ENCODE data around the gene SLIT3. TPM values are rescaled to one million over a fixed set of nuclear protein-coding genes. Genes with fewer than 3 reads are reported as not detected.

Gene SLIT3
- total RNA-seq, 2 experiments from 2014 or later = 5.4 to 7.3 TPM

GRCh38 chr5:168669668-168670378 lies 631.1 kb downstream of the SLIT3 start:
- ATAC-seq (no peak), DNase-seq (no peak)
- no peaks in the 10 kb centered on the region for H3K36me3 Mint-ChIP-seq (ENCODE audit: low read depth)
- no peaks in the 10 kb centered on the region for H3K27me3 Mint-ChIP-seq
- H3K9me3 Mint-ChIP-seq (ENCODE audit: low read depth) = no peaks in the 10 kb centered on the region
- no peak overlapping the region for H3K27ac Mint-ChIP-seq
- H3K4me1 Mint-ChIP-seq = no peaks in the 10 kb centered on the region
- ChIA-PET POLR2A (no interaction called here), CTCF (interaction anchor here (0.9 kb wide), 1 partner anchor 16 kb away, joined by 3 read pairs; no protein-coding TSS in a partner anchor)
- intact Hi-C loops (cut with DNase I, micrococcal nuclease) = no loop called here
- no peak overlapping the region for H3K4me3 Mint-ChIP-seq

GRCh38 chr5:168669156-168669555 lies 631.8 kb downstream of the SLIT3 start:
- ATAC-seq = no peak
- Mint-ChIP-seq H3K4me1 (no peaks in the 10 kb centered on the region), H3K36me3 (ENCODE audit: low read depth) (no peaks in the 10 kb centered on the region), H3K4me3 (no peak overlapping the region), H3K9me3 (ENCODE audit: low read depth) (no peaks in the 10 kb centered on the region), H3K27me3 (peaks cover 2% of the 10 kb centered on the region), H3K27ac (no peak overlapping the region)
- CTCF ChIA-PET = no interaction called here
- DNase-seq = no peak
- intact Hi-C loops (cut with DNase I, micrococcal nuclease) = no loop called here
- POLR2A ChIA-PET = no interaction called here

- ATAC-seq (no peak), DNase-seq (no peak)
- peaks cover 2% of the 10 kb centered on the region for H3K27me3 Mint-ChIP-seq
- no peaks in the 10 kb centered on the region for H3K4me1 Mint-ChIP-seq
- no peak overlapping the region for H3K27ac Mint-ChIP-seq
- intact Hi-C loops (cut with DNase I, micrococcal nuclease) = no loop called here
- POLR2A ChIA-PET = no interaction called here
- no peaks in the 10 kb centered on the region for H3K36me3 Mint-ChIP-seq (ENCODE audit: low read depth)
- H3K4me3 Mint-ChIP-seq = no peak overlapping the region
- H3K9me3 Mint-ChIP-seq (ENCODE audit: low read depth) = no peaks in the 10 kb centered on the region
- CTCF ChIA-PET = interaction anchor here (1.4 kb wide), 1 partner anchor 12 kb away, joined by 4 read pairs; no protein-coding TSS in a partner anchor
Measured at GRCh38 chr5:168668078-168668477, 632.9 kb downstream of the SLIT3 start.

- Mint-ChIP-seq H3K9me3 (ENCODE audit: low read depth) (no peaks in the 10 kb centered on the region), H3K4me1 (no peaks in the 10 kb centered on the region), H3K27ac (no peak overlapping the region), H3K36me3 (ENCODE audit: low read depth) (no peaks in the 10 kb centered on the region), H3K27me3 (peaks cover 2% of the 10 kb centered on the region), H3K4me3 (no peak overlapping the region)
- no peak for DNase-seq
- ATAC-seq = no peak
- CTCF ChIA-PET = interaction anchor here (0.7 to 1.4 kb wide), 2 partner anchors 13 to 472 kb away, joined by 3 to 4 read pairs; no protein-coding TSS in a partner anchor
- intact Hi-C loops (cut with DNase I, micrococcal nuclease) = no loop called here
- POLR2A ChIA-PET = no interaction called here
Measured at GRCh38 chr5:168667301-168667840, 633.6 kb downstream of the SLIT3 start.

- H3K9me3 Mint-ChIP-seq (ENCODE audit: low read depth) = no peaks in the 10 kb centered on the region
- no peak for ATAC-seq
Measured at GRCh38 chr5:168666356-168666755, 634.6 kb downstream of the SLIT3 start.

GRCh38 chr5:168663276-168664004 lies 637.5 kb downstream of the SLIT3 start:
- no peak overlapping the region for H3K4me3 Mint-ChIP-seq
- ATAC-seq = no peak
- H3K4me1 Mint-ChIP-seq = no peaks in the 10 kb centered on the region
- CTCF ChIA-PET = interaction anchor here (0.8 to 1.5 kb wide), 3 partner anchors 291 to 1090 kb away, joined by 3 to 4 read pairs (median 4); no protein-coding TSS in a partner anchor
- H3K27ac Mint-ChIP-seq = no peak overlapping the region
- POLR2A ChIA-PET = no interaction called here
- peaks cover 2% of the 10 kb centered on the region for H3K27me3 Mint-ChIP-seq
- H3K9me3 Mint-ChIP-seq (ENCODE audit: low read depth) = no peaks in the 10 kb centered on the region
- intact Hi-C loops (cut with DNase I, micrococcal nuclease) = no loop called here
- no peak for DNase-seq
- H3K36me3 Mint-ChIP-seq (ENCODE audit: low read depth) = no peaks in the 10 kb centered on the region

More at GRCh38 chr5:168666356-168666755, 634.6 kb downstream of the SLIT3 start:
- ChIA-PET POLR2A (no interaction called here), CTCF (interaction anchor here (0.6 kb wide), 1 partner anchor 957 kb away, joined by 4 read pairs; no protein-coding TSS in a partner anchor)
- Mint-ChIP-seq H3K4me1 (no peaks in the 10 kb centered on the region), H3K36me3 (ENCODE audit: low read depth) (no peaks in the 10 kb centered on the region), H3K27ac (no peak overlapping the region), H3K4me3 (no peak overlapping the region), H3K27me3 (peaks cover 2% of the 10 kb centered on the region)
- DNase-seq = no peak
- intact Hi-C loops (cut with DNase I, micrococcal nuclease) = no loop called here

GRCh38 chr5:168661593-168662485 lies 639.1 kb downstream of the SLIT3 start:
- POLR2A ChIA-PET = no interaction called here
- no peaks in the 10 kb centered on the region for H3K36me3 Mint-ChIP-seq (ENCODE audit: low read depth)
- ATAC-seq (no peak), DNase-seq (no peak)
- no peaks in the 10 kb centered on the region for H3K4me1 Mint-ChIP-seq
- no peak overlapping the region for H3K27ac Mint-ChIP-seq
- H3K27me3 Mint-ChIP-seq = peaks cover 2% of the 10 kb centered on the region
- CTCF ChIA-PET = interaction anchor here (0.5 to 1.4 kb wide), 4 partner anchors 16 to 1232 kb away, joined by 3 to 4 read pairs (median 3); no protein-coding TSS in a partner anchor
- no peak overlapping the region for H3K4me3 Mint-ChIP-seq
- no peaks in the 10 kb centered on the region for H3K9me3 Mint-ChIP-seq (ENCODE audit: low read depth)
- intact Hi-C loops (cut with DNase I, micrococcal nuclease) = no loop called here

GRCh38 chr5:168660691-168661090 lies 640.2 kb downstream of the SLIT3 start:
- DNase-seq = no peak
- CTCF ChIA-PET = no interaction called here
- POLR2A ChIA-PET = no interaction called here
- Mint-ChIP-seq H3K4me1 (no peaks in the 10 kb centered on the region), H3K36me3 (ENCODE audit: low read depth) (no peaks in the 10 kb centered on the region), H3K27me3 (peaks cover 2% of the 10 kb centered on the region), H3K27ac (no peak overlapping the region), H3K4me3 (no peak overlapping the region), H3K9me3 (ENCODE audit: low read depth) (no peaks in the 10 kb centered on the region)
- no peak for ATAC-seq
- intact Hi-C loops (cut with DNase I, micrococcal nuclease) = no loop called here

GRCh38 chr5:168659286-168659847 lies 641.6 kb downstream of the SLIT3 start:
- DNase-seq (no peak), ATAC-seq (no peak)
- no peaks in the 10 kb centered on the region for H3K36me3 Mint-ChIP-seq (ENCODE audit: low read depth)
- H3K27ac Mint-ChIP-seq = no peak overlapping the region
- ChIA-PET CTCF (interaction anchor here (0.6 kb wide), 1 partner anchor 798 kb away, joined by 4 read pairs; no protein-coding TSS in a partner anchor), POLR2A (no interaction called here)
- H3K9me3 Mint-ChIP-seq (ENCODE audit: low read depth) = no peaks in the 10 kb centered on the region
- no peak overlapping the region for H3K4me3 Mint-ChIP-seq
- intact Hi-C loops (cut with DNase I, micrococcal nuclease) = no loop called here
- H3K4me1 Mint-ChIP-seq = no peaks in the 10 kb centered on the region
- peaks cover under 1% of the 10 kb centered on the region for H3K27me3 Mint-ChIP-seq

- ATAC-seq (no peak), DNase-seq (no peak)
- ChIA-PET POLR2A (no interaction called here), CTCF (no interaction called here)
- H3K27ac Mint-ChIP-seq = no peak overlapping the region
- no peaks in the 10 kb centered on the region for H3K9me3 Mint-ChIP-seq (ENCODE audit: low read depth)
- intact Hi-C loops (cut with DNase I, micrococcal nuclease) = no loop called here
- no peaks in the 10 kb centered on the region for H3K4me1 Mint-ChIP-seq
- no peak overlapping the region for H3K4me3 Mint-ChIP-seq
- H3K27me3 Mint-ChIP-seq = no peaks in the 10 kb centered on the region
- H3K36me3 Mint-ChIP-seq (ENCODE audit: low read depth) = no peaks in the 10 kb centered on the region
Measured at GRCh38 chr5:168658394-168658793, 642.5 kb downstream of the SLIT3 start.

GRCh38 chr5:168656633-168657032 lies 644.3 kb downstream of the SLIT3 start:
- ChIA-PET CTCF (no interaction called here), POLR2A (no interaction called here)
- DNase-seq = no peak
- Mint-ChIP-seq H3K9me3 (ENCODE audit: low read depth) (no peaks in the 10 kb centered on the region), H3K27me3 (no peaks in the 10 kb centered on the region), H3K36me3 (ENCODE audit: low read depth) (no peaks in the 10 kb centered on the region), H3K4me3 (no peak overlapping the region), H3K4me1 (no peaks in the 10 kb centered on the region), H3K27ac (no peak overlapping the region)
- intact Hi-C loops (cut with DNase I, micrococcal nuclease) = no loop called here
- no peak for ATAC-seq

Data from activated CD4-positive, alpha-beta T cell treated with anti-CD3 and anti-CD28 coated beads for 36 hours (primary cell).